Keratinocyte (primary cell): Measurements from ENCODE around the gene AKAP8L.

Experiments used
- CTCF ChIP-seq, 3 experiments: IDR thresholded peaks in 1 of 3; conservative IDR thresholded peaks in 1 of 3; optimal IDR thresholded peaks in 1 of 3; 2 replicates in 2 of 3; 3 replicates in 1 of 3; pipeline versions ENCODE3 to v1.5.1; 2011; ENCODE audit warnings: low read length in 3 of 3, mild to moderate bottlenecking in 3 of 3, moderate library complexity in 2 of 3, control low read depth in 1 of 3, inconsistent platforms in 1 of 3; ENCODE audit not compliant: insufficient read depth in 2 of 3; ENCODE audit errors: extremely low read depth in 1 of 3
- EZH2 ChIP-seq: IDR thresholded peaks from one replicate; pipeline ENCODE4 v1.6.1; 2012; ENCODE audit warnings: inconsistent platforms, mild to moderate bottlenecking, low read length, moderate library complexity

GRCh38 chr19:15357906-15358305 is 60.9 kb downstream of the AKAP8L start:
- no peak for TF ChIP-seq CTCF (optimal IDR thresholded peaks at IDR 0.05 in 1 of 3, IDR thresholded peaks at IDR 0.05 in 1 of 3, conservative IDR thresholded peaks at IDR 0.05 in 1 of 3; ENCODE audit: extremely low read depth in 1 of 3, insufficient read depth in 2 of 3, low read length in 3 of 3)
- no peak for TF ChIP-seq EZH2
